Right atrium auricular region (tissue), 2 donors: ENCODE data around the gene NFS1. TPM values are rescaled to one million over a fixed set of nuclear protein-coding genes. Genes with fewer than 3 reads are reported as not detected.

Experiments used
- DNase-seq: peaks from one replicate; pipeline ENCODE4 v3.0.0-alpha.2; 2019; ENCODE audit warnings: low spot score
- H3K27ac ChIP-seq, 2 donors: fragments of 200-600 bp; sonication (generic); 1 replicate in 1 of 2; 2 replicates in 1 of 2; pipeline ENCODE4 v1.5.1; 2016 to 2019
- H3K27me3 ChIP-seq, 2 donors: fragments of 200-600 bp; sonication (generic); one replicate each; pipeline versions ENCODE4 v1.5.1 to v1.6.0; 2017 to 2019
- H3K36me3 ChIP-seq: fragments of 200-600 bp; sonication (generic); one replicate; pipeline ENCODE4 v1.5.1; 2016
- H3K4me1 ChIP-seq, 2 donors: fragments of 200-600 bp; sonication (generic); one replicate each; pipeline versions ENCODE4 v1.5.1 to v1.6.0; 2017 to 2019
- H3K4me3 ChIP-seq, 2 donors: fragments of 200-600 bp; sonication (generic); 1 replicate in 1 of 2; 2 replicates in 1 of 2; pipeline ENCODE4 v1.5.1; 2017 to 2019; ENCODE audit warnings: mild to moderate bottlenecking in 1 of 2, moderate library complexity in 1 of 2
- H3K9me3 ChIP-seq, 2 donors: fragments of 200-600 bp; sonication (generic); one replicate each; pipeline ENCODE4 v1.5.1; 2019
- total RNA-seq, 2 donors: library from RNA; depleted of rRNA; stranded (reverse); fragments of >200 nt; gene quantifications; one replicate each; pipeline ENCODE4 v1.1.0, GENCODE V29; 2016
- TF ChIP-seq, protein P1 (sequence below), 2 donors: fragments of 200-600 bp; sonication (generic); IDR thresholded peaks; one replicate each; pipeline ENCODE4 v1.5.1; 2019; ENCODE audit warnings: antibody characterized with exemption in 2 of 2

NFS1 gene
- total RNA-seq, 2 donors from 2014 or later: 24.6 to 38.7 TPM

DNA sequence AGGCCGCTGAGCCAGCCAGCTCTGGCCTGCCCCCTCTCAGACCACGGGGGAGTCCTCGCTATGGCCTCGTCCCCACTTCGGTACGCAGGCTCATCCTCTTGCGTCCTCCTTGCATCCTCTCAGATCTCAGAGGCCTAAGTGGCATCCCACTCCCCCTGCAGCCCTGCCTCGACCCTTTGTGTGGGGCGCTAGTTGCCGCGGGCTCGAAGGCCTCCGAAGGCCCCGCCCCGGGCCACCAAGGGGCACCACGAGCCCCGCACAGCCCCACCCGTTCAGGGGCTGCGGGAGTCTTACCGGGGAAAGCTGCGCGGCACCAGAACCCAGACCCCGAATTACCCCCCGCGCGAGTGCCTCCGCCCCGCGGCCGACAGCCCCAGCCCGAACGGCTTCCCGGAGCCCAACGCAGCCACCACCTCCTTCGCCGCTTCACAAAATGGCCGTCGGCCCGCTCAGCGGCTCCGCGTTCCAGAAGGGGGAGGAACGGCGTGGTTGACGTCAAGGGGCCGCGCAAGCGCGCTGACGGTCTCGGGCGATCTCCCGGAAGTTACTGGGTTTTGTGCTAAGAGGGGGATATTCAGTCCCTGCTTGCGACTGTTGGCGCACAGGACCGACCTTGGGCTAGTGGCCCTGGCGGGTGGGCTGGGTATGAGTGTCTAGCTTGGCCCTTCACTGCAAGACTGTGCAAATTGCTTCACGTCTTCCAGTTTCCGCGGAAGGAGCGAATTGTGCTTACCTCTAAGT is 34.5 kb downstream of the NFS1 start, which contains the start of the genes CPNE1 and RBM12:
Gene CPNE1, minus strand, starts transcription at position 435 of the 741 bp plus-strand sequence. CDS start 31,977 bp downstream, outside the sequence.
Gene RBM12, minus strand, starts transcription at position 435 of the 741 bp plus-strand sequence. CDS start 9,578 bp downstream, outside the sequence.
- peak within 1 kb of the TSS; percentile 68 to 88 for H3K4me3 ChIP-seq
- no peaks in the 10 kb centered on the region for H3K27me3 ChIP-seq
- peak; percentile 95 for DNase-seq
- H3K4me1 ChIP-seq: peaks cover 0 to 43% of the 10 kb centered on the region in 2 donors
- peak within 1 kb of the TSS; percentile 98 for H3K27ac ChIP-seq
- peaks cover 15% of the 10 kb centered on the region for H3K36me3 ChIP-seq
- TF ChIP-seq, protein P1, sequence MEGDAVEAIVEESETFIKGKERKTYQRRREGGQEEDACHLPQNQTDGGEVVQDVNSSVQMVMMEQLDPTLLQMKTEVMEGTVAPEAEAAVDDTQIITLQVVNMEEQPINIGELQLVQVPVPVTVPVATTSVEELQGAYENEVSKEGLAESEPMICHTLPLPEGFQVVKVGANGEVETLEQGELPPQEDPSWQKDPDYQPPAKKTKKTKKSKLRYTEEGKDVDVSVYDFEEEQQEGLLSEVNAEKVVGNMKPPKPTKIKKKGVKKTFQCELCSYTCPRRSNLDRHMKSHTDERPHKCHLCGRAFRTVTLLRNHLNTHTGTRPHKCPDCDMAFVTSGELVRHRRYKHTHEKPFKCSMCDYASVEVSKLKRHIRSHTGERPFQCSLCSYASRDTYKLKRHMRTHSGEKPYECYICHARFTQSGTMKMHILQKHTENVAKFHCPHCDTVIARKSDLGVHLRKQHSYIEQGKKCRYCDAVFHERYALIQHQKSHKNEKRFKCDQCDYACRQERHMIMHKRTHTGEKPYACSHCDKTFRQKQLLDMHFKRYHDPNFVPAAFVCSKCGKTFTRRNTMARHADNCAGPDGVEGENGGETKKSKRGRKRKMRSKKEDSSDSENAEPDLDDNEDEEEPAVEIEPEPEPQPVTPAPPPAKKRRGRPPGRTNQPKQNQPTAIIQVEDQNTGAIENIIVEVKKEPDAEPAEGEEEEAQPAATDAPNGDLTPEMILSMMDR (IDR thresholded peaks at IDR 0.05): no peak
- H3K9me3 ChIP-seq: no peaks in the 10 kb centered on the region

DNA sequence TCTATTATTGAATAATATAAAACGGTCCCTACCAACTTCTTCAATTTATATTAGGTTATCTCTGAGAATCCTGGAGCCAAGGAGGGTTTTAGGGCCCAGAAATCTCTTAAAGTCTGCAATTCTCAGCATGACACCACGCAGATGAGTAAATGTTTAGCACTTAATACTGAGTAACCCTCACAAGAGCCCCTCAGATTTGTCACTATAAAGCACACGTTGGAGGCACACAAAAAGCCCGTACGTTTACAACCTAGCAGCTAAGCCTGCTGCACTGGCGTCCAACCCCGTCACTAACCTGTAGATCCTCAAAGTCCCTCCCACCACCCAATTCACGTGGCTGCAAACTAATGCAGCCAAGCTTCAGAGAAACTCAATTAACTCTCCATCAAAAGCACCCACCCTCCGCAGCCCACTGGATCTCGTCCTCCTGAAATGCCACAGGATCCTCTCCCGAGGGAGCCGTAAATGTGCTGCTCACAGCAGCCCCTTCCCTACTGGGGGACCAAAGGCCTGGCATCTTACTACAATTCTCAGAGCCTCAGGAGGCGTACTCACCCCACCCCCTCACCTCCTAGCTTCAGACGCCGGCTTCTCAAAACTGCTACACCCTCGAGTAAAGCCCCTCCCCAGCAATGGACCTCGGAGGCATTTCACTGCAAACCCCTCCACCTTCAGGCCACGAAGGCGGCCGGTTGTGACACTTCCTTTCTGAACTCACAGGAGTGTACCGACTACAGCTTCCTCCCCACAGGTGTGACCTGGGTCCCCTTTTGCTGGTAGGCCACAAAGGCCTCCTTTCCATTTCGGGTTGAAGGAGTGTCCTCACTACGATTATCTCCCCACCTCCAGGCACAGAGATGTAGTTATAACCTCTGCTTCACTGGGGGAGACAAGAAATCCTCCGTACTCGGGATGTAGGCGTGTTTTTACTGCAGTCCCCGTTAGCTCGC is 35.4 kb downstream of the NFS1 start:
- TF ChIP-seq, protein P1 (IDR thresholded peaks at IDR 0.05): no peak
- Histone ChIP-seq H3K27ac (peak overlapping the region; percentile 98), H3K4me1 (peaks cover 0 to 43% of the 10 kb centered on the region in 2 donors), H3K4me3 (peak overlapping the region; percentile 68 to 88), H3K36me3 (peaks cover 6% of the 10 kb centered on the region), H3K9me3 (no peaks in the 10 kb centered on the region), H3K27me3 (no peaks in the 10 kb centered on the region)
- peak; percentile 62 for DNase-seq

DNA sequence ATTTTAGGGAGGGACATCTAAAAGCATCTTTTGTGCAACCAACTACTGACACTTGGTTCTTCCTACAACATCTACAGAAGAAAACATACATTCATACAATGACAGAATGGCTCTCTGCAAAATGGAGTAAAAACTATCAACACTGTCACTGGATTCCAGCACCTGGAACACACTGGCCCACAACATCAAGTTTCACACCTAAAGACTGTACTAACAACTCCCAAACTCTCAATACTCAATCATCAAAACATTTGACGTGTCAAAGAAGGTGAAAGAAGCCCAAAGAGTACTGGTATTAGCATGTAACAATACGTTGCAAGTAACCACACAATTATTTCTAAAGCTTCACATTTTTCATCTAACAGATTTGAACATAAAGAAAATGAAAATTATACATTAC is 36.6 kb downstream of the NFS1 start:
- H3K36me3 ChIP-seq: no peaks in the 10 kb centered on the region
- H3K4me3 ChIP-seq: peak overlapping the region in 1 of 2 donors; percentile 88
- no peak overlapping the region for H3K27ac ChIP-seq
- no peaks in the 10 kb centered on the region for H3K9me3 ChIP-seq
- TF ChIP-seq, protein P1 (IDR thresholded peaks at IDR 0.05): no peak
- no peak for DNase-seq
- no peaks in the 10 kb centered on the region for H3K27me3 ChIP-seq
- H3K4me1 ChIP-seq: peaks cover 0 to 53% of the 10 kb centered on the region in 2 donors

DNA sequence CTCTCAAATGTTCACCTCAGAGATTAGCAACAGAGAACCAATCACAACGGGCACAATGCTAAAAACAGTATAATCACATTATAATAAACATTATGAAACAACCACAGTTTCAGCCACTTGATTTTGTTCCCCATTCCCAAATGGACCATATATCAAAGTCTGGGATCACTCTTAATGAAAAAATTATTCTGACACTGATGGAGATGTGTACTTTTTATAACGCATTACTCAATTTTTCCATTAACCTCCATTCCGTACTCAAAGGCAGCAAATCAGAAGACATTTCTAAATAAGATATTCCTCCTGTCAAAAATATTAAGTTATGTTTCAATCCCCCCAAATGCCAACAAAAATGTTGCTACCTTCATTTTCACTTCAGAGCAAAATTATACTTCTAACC is 37.2 kb downstream of the NFS1 start:
- no peak for DNase-seq
- Histone ChIP-seq H3K27ac (peak overlapping the region in 1 of 2 donors; percentile 2), H3K27me3 (no peaks in the 10 kb centered on the region), H3K36me3 (no peaks in the 10 kb centered on the region), H3K9me3 (no peaks in the 10 kb centered on the region), H3K4me3 (no peak overlapping the region), H3K4me1 (peaks cover 0 to 58% of the 10 kb centered on the region in 2 donors)
- TF ChIP-seq, protein P1 (IDR thresholded peaks at IDR 0.05): no peak

DNA sequence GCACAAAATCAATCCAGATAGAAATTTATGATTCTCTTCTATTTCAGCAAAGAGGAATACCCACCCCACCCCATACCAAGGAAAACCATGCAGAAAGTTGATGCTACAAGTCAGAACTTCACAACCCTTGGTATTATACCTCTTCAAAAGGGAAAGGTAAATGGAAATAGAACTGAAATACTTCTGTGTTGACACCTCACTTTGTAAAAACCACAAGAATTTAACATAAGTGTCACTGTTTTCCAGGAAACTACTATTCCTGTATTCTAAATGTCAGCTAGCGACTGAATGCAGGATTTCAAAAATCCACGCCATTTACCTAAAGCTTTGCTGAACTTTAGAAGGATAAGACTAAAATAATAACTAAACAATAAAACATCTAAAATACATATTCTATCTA is 38.1 kb downstream of the NFS1 start:
- no peak overlapping the region for H3K27ac ChIP-seq
- DNase-seq: no peak
- no peaks in the 10 kb centered on the region for H3K9me3 ChIP-seq
- H3K36me3 ChIP-seq: no peaks in the 10 kb centered on the region
- TF ChIP-seq, protein P1 (IDR thresholded peaks at IDR 0.05): no peak
- H3K27me3 ChIP-seq: no peaks in the 10 kb centered on the region
- H3K4me1 ChIP-seq: peaks cover 0 to 66% of the 10 kb centered on the region in 2 donors
- no peak overlapping the region for H3K4me3 ChIP-seq
